Stimulated activated CD4-positive, alpha-beta T cell treated with anti-CD3 and anti-CD28 coated beads, Interleukin-15, amount 100 ng/mL, for 48 hours (primary cell): ENCODE results near the gene UPK3A.

Source experiments
- DNase-seq, 2 donors: peaks; one replicate each; pipeline ENCODE4 v3.0.0-alpha.2; 2020; ENCODE audit warnings: low read depth in 2 of 2

The UPK3A gene

DNA sequence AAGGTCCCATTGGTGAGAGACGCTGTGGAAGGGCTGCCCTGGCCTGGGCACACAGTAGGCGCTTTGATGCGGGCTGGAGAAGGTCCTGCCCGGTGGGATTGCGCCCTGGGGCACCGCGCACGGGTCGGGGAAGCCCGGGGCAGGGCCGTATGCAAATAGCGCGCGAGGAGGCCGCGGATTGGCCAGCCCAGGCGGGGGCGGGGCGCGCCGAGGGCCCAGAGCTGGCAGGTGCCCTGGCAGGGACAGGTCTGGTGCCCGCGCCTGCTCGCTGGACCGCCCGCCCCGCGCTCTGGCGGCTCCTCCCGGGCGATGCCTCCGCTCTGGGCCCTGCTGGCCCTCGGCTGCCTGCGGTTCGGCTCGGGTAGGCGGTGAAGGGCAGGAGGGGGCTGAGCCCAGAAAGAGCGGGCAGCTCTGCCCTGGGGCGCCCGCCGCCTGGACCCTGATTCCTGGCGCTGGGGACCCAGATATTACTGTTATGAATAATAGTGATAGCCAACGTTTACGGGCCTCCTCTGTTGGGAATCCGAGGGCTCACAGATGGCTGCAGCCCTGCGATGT is at the start of gene UPK3A:
UPK3A (plus strand) TSS at position 245 of the 558 bp plus-strand sequence; CDS start at position 310, 65 bp downstream.
- peak in 1 of 2 donors; percentile 52 for DNase-seq

DNA sequence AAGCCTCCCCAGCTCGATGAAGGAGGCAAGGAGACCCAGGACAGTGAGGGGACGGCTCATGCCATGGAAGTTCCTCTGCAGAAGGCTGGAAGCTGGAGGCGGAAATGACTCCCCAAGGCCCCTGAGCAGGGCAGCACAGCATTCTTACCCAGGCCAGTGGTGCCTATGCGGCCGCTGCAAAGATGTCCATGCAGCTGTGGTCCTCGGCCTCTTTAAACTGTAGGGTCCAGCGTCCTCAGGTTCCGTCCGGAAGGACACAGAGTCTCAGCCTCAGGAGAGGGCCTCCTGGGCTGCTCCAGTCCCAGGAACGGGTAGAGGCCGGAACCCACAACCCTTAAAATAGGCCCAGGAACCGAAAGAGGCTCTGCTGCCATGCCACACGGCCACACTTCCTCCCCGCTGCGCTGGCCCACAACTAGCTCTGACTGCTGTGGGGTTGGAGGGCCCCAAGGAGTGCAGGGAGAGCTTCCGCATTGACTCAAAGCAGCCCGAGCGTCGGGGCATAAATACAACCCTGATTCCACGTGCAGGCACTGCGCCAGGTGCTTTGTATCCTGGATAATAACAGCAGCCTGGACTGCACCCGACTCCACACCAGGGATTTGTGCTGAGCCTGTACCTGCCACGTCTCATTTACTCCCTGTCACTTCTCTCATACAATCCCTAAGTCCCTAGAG is 49.5 kb upstream of the UPK3A start:
- no peak for DNase-seq

DNA sequence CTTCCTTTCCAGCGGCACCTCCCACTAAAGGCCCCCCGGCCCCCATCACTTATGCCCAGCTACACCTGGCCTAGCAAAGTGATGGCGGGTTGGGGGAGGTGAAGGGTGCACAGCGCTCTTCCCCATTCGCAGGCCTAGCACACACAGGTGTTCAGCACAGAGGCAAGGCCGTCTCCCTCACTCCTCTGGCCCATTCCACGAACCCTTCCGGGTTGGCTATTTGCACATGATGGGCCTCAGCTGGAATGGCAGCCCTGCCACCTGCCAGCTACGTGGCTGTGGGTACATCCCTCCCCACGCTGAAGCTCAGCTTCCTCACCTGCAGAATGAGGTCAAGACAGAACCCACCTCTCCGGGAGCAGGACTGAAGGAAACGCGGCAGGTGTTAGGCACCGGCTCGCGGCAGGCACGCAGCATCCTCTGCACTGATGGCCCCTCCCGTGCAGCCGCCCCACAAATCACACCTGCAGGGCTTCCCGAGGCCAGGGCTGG is 48.9 kb upstream of the UPK3A start:
- DNase-seq = no peak

DNA sequence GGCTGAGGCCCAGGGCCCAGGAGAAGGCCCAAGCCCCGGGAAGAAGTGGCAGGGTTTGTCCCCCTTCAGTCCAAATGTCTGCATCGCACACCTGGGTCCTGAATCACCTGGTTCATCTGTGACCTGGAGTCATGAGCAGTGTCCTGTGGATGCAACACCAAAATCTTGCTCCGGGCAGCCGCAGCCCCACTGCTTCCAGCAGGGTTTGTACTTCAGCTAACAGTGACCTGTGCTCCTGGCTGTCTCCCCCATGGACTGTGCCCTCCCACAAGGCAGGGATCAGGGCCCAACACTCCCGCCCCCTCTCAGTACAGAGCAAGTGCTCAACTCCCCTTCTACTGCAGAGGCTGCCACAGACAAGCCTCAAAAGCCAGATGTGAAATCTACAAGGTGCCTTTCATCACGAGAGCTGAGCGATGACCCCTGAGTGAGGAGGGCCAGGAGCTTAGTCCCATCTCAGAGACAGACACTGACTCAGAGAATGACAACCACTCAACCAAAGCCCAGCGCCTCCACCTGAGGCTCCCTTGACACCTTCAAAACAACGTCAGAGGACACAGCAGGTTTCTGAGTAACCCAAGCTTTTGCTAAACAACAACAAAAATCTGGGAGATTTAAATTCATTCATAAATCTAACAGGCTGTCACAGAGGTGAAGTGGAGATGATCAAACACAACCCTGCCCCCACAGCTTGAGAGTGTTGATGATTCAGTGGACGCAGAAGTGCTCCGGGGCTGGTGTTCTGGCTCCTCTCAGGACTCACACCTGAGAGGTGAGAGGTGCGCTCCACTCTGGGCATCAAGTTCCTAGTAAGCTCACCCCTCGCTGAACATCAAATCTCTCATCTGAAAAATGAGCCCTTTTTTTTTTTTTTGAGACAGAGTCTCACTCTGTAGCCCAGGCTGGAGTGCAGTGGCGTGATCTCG is 47.4 kb upstream of the UPK3A start:
- DNase-seq = no peak

DNA sequence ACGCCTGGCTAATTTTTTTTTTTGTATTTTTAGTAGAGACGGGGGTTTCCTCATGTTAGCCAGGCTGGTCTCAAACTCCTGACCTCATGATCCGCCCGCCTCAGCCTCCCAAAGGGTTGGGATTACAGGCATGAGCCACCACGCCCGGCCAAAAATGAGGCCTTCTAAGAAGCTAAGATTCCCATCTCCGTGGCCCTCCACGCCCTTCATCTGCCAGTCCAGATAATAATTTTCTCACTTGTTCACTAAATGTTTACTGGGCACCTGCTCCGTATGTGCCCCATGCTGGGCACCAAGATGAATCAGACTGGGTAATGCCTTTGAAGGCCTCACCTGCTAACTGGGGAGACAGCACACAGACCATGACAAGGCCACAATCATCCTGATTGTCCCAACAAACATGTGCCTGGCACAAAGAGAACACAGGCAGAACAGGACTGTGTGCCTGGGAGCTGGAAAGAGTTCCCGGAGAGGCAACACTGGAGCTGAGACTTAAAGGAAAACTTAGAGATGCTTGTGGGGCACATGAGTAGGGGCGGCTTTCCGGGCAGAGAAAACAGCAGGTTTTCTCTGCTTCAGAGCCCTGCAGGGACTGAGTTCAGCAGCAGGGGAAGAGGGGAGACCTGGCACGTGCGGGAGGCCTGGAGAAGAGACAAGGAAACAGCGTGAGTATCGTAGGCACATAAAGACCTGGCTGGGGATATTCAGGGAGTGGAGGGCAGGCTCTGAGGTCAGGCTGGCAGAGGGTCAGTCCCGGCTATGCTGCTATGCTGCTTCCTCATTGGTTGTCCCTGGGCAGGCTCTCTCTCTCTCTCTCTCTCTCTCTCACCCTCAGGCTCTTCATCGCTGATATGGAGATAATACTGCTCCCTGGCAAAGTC is 46.4 kb upstream of the UPK3A start:
- DNase-seq = no peak

DNA sequence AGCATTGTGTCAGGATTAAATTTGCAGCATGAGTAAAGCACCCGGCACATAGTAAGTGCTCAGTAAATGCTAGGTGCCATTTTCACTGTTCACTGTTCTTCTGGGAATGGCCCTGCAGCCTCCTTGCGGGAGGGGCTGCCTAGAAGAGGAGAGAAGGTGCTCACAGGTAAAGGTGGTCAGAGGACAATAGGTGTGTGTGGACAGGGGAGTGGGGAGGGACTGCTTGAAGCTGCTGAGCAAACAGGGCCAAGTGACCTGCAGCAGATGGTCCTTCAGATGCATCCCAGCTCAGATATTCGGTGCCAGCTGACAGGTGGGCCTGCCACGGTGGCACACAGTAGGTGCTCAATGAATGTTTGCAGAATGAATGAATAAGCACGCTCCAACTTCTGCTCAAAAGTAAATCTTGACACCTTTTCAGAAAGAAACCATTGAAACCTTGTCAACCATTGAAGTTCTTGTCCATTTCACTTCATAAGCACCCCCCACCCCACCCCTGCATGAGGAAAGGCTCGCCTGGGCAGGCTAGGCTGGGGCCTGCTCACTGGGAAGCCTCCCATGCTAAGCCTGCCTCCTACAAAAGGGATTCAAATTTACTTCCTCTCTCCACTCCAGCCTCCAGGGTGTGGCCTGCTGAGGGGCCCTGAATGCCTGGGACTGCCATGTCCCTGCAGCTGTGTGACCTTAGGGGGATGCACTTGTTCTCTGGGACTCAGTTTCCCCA is 45.6 kb upstream of the UPK3A start:
- no peak for DNase-seq

DNA sequence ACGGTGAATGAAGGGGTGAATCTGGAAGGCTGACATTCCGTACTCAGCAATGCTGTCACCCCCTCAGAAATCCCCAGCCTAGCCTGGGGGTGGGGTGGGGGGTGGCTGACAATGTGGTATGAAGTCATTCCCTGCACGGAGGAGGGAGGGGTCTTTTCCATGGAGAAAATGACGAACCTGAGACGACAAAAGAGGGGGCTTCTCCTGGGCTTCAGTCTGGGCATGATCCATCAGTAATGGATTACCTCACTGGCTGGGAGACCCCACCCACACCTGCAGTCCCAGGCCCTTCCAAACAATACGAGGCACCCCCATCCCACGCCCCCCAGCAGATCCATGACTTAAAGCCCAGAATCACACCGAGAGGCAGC is 45.1 kb upstream of the UPK3A start:
- DNase-seq = no peak

DNA sequence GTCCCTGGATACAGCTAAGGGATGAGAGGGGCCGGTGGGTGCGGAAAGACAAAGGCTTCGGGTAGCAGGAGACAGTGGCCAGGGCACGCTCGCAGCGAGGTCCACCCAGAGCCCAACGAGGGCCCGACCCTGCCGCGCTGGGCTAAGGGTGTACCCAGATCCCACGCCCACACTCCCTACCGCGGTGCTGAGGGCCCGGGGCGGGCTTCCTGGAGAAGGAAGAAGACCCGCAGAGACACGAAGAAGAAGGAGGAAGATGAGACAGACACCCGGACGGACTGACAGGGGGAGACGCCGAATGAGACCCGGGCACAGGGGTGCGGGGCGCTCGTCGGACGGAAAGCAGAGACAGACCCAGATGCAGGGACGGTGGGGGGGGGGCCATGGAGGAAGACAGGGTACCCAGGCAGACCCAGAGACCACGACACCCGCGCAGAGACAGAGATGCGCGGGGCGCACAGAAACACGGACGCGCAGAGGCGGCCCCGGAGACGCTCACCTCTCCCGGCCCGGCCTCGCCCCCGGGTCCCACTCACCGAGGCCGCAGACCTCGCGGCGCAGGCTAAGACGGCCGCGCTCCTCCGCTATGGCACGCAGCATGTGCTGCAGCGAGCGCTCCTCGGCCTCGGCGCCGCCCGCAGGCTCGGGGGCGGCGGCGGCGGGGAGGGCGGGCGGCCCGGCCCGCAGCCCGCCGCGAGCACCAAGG is 44.5 kb upstream of the UPK3A start:
- DNase-seq = peak in 1 of 2 donors; percentile 14

DNA sequence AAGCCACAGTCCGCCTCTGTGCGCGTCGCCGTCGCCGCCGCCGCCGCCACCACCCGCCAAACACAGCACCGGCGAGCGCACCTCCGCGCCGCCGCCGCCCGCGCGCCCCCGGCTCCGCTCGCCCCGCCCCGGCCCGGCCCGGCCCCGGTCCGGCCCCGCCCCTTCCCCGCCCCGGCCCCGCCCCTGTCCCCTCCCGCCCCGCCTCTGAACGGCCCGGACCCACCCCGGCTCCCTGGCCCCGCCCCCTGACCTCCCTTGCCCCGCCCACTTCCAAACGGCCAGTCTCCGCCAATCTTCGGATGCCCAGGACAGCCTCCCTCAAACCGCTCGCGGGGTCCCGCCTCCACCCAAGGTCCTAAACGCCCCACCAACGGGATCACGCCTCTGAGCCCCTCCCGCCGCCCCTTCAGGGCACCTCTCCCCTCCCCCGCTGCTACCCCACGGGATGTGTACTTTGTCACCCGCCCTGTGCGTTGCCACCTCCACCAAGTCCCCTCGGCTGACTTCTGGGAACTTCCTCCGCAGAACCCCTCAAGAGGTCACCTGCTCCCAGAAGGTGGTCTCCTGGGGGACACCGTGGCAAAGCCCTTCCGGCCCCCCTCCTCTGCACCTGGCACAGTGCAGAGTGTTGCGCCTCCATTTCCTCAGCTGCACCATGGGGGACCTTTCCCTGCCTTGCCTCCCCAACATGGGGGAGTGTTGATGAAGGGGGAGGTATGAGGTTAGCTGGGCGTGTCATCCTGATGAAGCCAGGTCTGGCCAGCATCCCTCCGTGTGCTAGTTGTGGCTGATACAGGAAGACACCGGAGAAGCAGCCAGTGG is 43.7 kb upstream of the UPK3A start, which contains the start of gene KIAA0930:
KIAA0930 (minus strand) TSS at position 85 of the 822 bp plus-strand sequence. CDS start 191 bp downstream, outside the sequence.
- DNase-seq = peak; percentile 59 to 72

DNA sequence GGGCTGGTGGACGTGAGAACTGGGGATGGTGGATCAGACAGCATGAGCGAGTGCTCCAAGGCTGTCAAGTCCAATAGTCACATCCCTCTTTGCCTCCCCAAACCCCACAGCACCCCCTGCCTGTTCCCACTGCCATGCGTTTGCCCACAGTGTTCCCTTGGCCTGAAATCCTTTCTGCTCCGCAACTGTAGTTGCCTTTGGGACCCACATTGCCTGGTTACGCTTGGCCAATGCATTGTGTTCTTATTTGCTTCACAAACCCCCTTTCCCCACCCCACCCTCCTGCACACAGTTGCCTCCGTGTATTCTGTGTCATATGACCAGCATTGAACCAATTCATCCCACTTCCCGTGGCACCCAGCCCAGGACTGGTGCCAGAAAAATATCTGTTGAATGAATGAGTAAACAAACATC is 42.0 kb upstream of the UPK3A start:
- no peak for DNase-seq

DNA sequence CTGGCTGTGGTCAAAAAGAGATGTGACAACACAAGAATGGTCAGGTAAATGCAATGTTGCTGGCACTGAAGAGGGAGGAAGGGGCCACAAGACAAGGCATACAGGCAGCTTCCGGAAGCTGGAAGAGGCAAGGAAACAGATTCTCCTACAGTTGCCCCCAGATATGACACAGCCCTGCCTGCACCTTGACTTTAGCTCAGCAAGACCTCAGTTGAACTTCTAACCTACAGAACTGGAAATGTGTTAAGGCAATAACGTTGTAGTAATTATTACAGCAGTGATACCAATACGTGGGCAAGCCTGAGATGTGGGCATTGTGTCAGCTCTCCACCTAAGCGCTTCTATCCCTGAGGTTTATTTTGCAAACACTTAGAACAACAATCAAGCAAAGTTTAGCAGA is 39.8 kb upstream of the UPK3A start:
- no peak for DNase-seq

DNA sequence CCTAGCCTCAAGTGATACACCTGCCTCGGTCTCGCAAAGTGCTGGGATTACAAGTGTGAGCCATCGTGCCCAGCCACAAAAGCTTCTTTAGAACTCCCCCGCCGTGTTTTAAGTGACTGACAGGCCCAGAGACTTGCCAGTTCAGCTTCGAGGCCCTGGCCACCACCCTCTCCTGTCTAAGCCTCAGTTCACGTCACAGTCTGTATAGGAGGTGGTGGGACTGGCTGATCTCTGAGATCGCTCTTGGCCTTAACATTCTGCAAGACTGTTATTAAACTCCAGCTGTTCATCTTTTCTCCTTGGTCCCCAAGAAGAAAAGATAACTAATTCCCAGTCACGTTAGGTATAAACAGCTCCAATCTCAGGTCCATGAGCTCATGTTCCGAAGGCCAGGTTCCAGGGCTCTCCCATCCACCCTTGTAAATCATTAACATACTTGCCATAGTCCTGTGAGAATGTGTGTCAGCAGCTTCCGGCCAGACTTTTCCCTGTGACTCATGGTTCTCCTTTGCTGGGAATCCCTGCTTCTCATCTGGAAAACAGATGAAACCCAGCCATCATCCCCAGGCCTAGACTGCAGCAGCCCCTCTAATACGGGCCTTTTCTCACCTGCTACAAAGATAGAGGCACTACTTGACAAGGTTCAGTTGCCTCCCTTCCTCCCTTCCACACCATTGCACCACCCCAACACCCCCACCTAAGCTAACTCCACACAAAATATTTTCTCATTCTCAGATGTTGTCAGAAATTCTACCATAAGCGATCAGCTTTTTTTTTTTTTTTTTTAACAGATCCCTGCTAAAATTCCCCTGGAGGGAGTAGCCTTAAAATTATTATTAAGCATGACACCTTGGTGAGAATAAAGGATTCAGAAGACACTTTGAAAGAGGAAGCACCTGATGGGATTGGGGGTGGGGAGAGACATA is 38.4 kb upstream of the UPK3A start:
- no peak for DNase-seq

DNA sequence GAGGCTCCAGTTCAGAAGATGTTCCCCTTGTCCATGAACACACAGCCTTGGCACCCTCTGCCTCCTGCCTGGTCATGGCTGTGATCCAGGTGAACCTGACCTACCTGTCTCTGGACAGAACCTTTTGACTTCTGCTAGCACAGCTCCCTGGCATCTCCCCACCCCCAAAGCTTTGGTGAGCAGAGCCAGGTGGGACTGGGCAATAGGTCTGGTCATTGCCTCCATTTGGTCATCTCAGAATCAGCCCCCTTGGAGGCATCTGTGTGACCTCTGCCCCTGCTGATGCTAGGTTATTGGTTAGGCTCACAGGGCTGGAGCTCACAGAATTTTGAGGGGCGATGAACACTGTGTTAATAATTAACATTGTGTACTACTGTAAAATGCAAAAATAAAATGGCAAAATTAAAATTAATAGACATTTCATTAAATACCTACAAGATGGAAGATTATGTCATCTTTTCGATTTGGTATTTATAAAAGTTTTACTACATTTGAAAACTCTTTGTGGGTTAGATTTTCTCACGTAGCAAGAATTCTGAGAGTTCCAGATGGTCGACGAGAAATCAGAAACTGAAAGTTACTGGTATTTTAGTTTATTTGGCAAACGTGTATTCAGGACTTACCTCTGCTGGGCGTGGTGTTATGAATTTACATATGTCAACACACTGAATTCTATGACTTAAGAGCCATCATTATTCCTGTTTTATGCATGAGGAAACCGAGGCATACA is 35.8 kb upstream of the UPK3A start:
- no peak for DNase-seq

DNA sequence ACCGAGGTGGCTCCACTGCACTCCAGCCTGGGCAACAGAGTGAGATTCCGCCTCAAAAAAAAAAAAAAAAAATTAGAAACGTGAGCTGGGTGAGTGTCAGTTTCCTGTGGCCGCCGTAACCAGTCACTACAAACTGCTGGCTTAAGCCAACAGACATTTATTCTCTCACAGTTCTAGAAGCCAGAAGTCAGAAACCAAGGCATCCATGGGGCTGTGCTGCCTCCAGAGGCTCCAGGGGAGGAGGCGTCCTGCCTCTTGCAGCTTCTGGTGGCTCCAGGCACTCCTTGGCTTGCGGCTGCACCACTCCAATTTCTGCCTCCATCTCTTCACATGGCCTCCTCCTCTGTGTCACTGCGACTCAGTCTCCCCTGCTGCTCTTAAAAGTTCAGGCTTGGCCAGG is 32.9 kb upstream of the UPK3A start:
- DNase-seq = no peak

DNA sequence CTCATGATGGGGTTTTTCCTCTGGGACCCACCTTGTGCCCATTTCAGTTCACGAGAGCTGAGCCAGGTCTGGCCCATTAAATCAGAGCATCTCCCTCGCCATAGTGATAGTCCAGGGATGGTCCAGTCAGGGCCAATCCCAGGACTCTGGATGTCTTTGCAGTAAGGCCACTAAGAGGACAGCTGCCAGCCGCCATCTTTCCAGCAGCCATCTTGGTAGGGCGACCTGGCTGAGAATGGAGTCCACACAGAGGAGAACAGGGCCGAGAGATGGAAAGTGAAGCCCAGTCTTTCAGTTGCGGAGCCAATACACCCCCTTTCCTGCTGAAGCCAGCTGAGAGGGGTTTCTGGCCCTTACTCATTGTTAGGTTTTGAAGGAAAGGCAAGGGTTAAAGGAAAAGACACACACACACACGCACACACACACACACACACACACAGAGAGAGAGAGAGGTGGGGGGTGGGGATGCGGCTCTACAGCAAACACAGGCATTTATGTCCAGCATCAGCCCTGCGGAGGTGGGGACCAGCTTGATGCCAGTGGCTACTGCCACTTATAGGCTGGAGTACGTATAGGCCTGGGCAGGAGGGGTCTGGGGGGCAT is 31.6 kb upstream of the UPK3A start:
- no peak for DNase-seq

DNA sequence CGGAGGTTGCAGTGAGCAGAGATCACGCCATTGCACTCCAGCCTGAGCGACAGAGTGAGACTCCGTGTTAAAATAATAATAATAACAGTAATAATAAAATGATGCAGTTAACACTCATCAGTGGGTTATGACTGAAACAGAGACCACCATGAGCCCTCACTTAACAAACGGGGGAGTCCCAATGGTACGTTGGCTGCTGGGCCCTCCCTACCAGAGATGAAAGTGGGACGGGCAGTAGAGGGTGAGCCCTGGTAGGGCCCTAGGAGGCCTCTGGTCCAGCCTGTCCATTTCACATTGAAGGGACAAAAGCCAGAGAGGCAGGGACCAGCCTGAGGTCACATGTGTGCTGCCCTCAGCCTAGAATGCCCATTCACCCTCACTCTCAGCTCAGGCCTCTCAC is 30.4 kb upstream of the UPK3A start:
- no peak for DNase-seq

DNA sequence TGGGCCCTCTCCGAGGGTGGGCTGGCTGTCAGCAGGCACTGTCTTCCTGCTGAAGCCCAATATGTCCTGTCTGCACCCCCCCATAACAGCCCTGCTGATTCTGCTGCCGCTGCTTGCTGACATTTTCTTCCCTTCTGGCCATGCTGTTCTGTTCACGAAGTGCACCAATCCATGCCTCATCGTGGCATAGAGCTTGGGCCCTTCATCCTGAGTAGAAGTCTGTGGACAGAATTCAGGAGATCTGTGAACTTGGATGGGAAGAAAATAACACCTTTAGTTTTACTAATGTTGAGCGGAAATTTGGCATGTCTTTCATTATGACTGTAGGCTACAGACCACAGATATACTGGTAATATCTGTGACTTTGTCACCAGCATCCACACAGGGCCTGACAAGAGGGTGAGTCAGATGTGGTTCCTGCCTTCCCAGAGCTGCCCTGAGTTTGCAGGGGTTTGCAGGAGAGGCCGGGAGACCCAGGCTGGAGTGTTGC is 29.9 kb upstream of the UPK3A start:
- DNase-seq = no peak
